UCSD-AML1 (cell line): ENCODE data around the gene EXOC2.
A peak's percentile ranks its signal among the peaks of the same experiment; 100 is the strongest.
"Not testable (repeated sequence)": the region's sequence is repeated elsewhere in the genome, so short reads cannot be mapped to it uniquely, and the experiment has no call there.

Experiments
- DNase-seq: peaks from one replicate; lab custom pipeline; 2025; ENCODE audit not compliant: unreplicated experiment; lab: John Stamatoyannopoulos, UW

EXOC2 gene

DNA sequence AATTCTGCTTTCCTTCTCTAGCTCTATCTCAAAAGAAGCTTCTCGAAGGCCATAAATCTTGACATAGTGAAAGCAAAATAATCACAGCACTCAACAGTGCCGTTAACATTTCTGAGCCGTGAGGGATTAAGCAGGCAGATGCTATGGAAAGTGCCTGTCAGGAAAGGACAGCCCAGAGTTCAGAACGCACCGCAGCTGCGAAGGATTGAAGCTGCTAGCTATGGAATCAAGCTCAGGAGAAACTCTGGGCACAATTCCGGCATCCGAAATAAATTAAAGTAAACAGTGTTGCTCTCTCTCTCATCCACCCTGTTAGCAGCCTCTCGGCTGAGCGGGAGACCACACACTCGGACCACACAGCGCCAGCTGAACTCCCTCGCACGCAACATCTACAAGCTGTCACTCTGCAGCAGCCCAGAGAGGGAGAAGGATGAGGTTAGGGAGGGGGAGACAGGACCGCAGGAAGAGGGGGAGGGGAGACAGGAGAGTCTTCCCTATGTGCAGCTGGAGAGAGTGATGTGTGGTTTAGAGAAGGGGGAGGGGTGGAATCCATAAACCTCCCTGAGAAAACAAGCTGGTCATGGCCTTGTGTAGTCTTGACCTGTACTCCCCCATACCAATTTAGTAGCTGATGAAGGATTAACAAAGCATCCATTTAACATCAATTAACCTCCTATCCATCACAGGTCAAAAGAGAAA lies 9.0 kb downstream of the EXOC2 start:
- peak; percentile 88 for DNase-seq

- no peak for DNase-seq
Observed at GRCh38 chr6:680666-681340, 12.1 kb downstream of the EXOC2 start.

GRCh38 chr6:680251-680650 lies 12.7 kb downstream of the EXOC2 start:
- DNase-seq = no peak

DNA sequence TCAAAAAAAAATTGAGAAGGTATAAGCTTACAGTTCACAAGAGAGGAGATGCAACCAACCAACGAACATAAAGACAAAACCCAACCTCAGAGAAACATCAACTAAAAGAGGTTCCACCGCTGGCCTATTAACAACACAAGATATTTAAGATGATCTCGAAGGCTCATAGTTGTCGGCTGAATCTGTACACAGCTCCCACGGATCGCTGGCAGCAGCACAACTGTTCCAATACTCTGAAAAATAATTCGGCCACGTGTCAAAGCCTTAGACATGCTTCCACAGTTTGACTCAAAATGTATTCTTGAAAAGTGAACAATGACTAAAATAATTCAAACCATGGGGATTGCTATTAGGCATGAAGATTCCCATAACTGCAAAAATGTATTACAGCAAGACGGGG lies 13.7 kb downstream of the EXOC2 start:
- no peak for DNase-seq

DNA sequence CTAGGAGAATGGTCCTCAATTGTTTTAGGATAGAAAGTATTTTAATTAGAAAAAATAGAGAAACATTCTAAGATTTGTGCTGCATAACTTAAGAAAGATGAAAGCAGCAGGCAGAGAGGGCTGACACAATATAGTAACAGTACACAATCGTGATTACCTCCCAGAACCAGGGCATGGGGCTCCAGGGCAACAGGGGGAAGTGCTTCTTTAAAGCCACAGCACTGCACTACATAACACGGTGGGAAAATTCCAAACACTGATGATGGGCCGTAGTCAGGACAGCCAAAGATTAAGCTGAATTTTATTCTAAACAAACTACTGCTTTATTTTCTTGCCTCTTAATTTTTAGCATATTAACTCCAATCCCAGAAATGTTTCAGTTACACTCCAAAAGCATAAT lies 14.4 kb downstream of the EXOC2 start:
- no peak for DNase-seq

DNA sequence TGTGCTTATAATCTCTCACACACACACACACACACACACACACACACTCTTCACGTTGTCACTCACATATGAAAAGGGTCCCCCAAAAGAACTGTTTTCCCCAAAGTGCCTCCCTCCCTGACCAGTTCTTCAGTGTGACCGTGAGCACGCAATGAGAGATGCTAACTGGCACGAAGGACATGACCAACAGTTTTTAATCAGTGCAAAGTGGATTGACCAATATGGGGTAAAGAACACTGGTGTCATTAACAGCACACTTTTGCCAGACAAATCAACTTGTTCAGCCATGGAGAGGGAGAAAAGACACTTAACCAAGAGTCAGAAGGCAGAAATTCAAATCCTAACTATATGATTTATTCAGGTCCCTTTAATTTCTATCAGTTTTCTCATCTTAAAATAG lies 15.0 kb downstream of the EXOC2 start:
- no peak for DNase-seq

GRCh38 chr6:674956-675355 lies 18.0 kb downstream of the EXOC2 start:
- DNase-seq = no peak

- DNase-seq = no peak
Observed at GRCh38 chr6:674406-674805, 18.5 kb downstream of the EXOC2 start.

DNA sequence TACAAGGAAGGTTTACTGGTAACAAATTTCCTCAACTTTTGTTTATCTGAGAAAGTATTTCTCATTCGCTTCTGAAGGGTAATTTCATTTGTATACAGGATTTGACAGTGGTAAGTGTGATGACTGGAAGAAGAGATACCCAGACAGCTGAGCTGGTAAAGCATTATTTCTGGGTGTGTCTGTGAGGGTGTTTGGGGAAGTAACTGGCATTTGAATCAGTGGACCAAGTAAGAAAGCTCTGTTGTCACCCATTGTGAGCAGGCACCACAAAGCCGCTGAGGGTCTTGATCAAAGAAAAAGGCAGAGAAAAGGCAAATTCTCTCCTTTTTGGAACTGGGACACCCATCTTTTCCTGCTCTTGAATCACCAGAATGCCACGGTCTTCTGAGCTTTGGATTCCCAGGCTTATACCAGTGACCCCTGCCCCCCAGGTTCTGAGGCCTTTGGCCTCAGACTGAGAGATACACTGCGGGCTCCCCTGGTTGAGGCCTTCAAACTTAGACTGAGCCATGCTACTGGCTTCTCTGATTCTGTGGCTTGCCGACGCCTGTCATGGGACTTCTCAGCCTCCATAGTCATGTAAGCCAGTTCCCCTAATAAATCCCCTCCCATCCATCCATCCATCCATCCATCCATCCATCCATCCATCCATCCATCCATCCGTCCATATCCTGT lies 25.5 kb downstream of the EXOC2 start:
- DNase-seq = no peak

- DNase-seq = no peak
Observed at GRCh38 chr6:665403-666267, 27.3 kb downstream of the EXOC2 start.

- DNase-seq = not testable (repeated sequence)
Observed at GRCh38 chr6:663788-664187, 29.2 kb downstream of the EXOC2 start.

GRCh38 chr6:659716-660581 lies 33.0 kb downstream of the EXOC2 start:
- peak; percentile 70 for DNase-seq

- no peak for DNase-seq
Observed at GRCh38 chr6:658244-658643, 34.7 kb downstream of the EXOC2 start.

DNA sequence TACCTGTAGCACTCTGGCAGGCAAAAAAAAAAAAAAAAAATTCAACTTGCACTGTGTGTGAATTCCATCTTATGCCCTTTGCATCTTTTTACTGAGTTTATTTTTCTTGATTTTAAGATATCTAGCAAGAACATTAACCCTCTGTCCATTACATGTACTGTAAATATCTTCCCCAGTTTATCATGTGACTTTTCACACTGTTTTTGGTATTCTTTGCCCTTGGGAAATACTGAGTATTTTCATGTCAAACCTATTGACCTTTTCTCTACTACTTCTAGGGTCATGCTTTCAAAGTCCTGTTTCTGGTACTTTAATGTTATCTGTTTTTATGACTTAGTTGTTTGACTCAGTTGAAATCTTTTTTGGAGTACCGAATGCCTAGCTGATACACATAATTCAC lies 35.2 kb downstream of the EXOC2 start:
- DNase-seq = no peak

DNA sequence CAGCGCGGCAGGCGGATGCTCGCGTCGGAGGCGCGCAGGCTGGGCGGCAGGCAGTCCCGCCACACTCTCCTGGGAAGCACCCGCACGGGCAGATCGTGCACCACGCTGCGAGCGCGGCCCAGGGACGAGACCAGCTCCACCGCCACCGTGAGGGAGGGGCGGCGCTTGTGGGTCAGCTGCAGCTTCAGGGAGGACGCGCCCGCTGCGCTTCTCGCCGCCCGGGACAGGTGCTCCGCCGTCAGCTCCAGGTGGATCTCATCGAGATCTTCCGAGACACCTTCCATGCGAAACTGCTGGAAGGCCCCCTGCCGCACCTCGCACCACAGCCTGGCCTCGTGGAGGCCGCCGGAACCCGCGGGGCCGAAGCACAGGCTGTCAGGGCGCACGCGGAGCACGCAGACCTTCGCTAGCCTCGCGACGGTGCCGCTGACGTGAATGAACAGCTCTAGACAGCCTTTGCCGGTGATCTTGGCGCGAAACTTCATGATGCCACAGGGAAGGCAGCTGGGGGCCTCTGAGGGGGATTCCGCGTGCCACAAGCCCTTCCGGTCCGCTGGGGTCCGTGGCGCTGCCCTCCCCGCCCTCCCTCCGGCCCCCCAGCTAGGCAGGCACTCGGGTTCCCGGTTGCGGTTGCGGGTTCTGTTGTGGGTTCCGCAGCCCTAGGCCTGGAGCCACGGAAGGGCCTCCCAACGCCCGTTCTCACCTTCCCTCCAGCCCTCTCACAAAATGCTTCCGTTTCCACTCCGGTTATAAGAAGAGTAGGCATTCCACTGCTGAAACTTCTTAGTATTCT lies 36.3 kb downstream of the EXOC2 start, which contains the start of gene HUS1B:
Gene HUS1B (minus strand): TSS at position 641 of the 793 bp plus-strand sequence. CDS start 156 bp downstream, at position 485.
- no peak for DNase-seq

GRCh38 chr6:654136-654535 lies 38.8 kb downstream of the EXOC2 start:
- no peak for DNase-seq

GRCh38 chr6:652865-653264 lies 40.1 kb downstream of the EXOC2 start:
- DNase-seq = no peak

GRCh38 chr6:650098-650497 lies 42.8 kb downstream of the EXOC2 start:
- no peak for DNase-seq

- no peak for DNase-seq
Observed at GRCh38 chr6:642805-643204, 50.1 kb downstream of the EXOC2 start.
